WTC11 (cell line): ENCODE data around the gene ST8SIA4.

Experiments
- ZNF219 ChIP-seq: sonication (generic); formaldehyde crosslinking; IDR thresholded peaks from 2 replicates; pipeline ENCODE4 v1.8.0; 2023; ENCODE audit warnings: missing genetic modification reagents, mild to moderate bottlenecking, borderline replicate concordance
- TF ChIP-seq, protein P1 (sequence below): sonication (generic); formaldehyde crosslinking; IDR thresholded peaks from 2 replicates; pipeline ENCODE4 v1.8.0; 2022; ENCODE audit warnings: mild to moderate bottlenecking, missing genetic modification reagents

DNA sequence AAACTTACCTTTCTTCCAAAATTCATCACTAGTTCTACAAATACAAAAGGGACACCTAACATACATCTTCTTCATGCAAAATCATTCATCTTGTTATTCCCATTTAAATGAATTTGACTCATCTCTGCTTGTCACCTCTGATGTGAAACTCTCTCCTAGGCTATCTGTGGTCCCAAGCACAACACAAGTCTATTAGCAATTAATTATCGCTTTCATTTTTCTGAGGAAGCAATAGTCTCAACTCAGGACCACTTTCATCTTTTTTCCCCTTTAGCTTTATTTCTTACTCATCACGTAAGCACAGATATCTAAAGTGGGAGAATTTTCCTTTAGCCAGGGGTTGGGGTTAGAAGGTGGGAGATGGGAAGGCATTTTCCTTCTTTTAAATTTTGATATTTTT, 131.9 kb downstream of the ST8SIA4 start:
- TF ChIP-seq, protein P1, sequence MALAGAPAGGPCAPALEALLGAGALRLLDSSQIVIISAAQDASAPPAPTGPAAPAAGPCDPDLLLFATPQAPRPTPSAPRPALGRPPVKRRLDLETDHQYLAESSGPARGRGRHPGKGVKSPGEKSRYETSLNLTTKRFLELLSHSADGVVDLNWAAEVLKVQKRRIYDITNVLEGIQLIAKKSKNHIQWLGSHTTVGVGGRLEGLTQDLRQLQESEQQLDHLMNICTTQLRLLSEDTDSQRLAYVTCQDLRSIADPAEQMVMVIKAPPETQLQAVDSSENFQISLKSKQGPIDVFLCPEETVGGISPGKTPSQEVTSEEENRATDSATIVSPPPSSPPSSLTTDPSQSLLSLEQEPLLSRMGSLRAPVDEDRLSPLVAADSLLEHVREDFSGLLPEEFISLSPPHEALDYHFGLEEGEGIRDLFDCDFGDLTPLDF (CRISPR knock-in tag) = no peak
- no peak for TF ChIP-seq ZNF219 (CRISPR knock-in tag)
